ENCODE data around the gene GDF7.

- TF ChIP-seq CTCF (IDR thresholded peaks at IDR 0.05; ENCODE audit: low read depth, low read length): no peak
- TF ChIP-seq EZH2phosphoT487 (IDR thresholded peaks at IDR 0.05; ENCODE audit: low read depth): no peak
Observed at GRCh38 chr2:20724500-20725053, 57.6 kb downstream of the GDF7 start.
